HG03135 (cell line): ENCODE results near the gene TFG.
A peak's percentile ranks its signal among the peaks of the same experiment; 100 is the strongest.

Source experiments
- ATAC-seq: cut with Tn5 transposase; IDR thresholded peaks from one replicate; pipeline ENCODE4 v1.9.1; 2021; ENCODE audit warnings: mild to moderate bottlenecking, moderate library complexity; ENCODE audit not compliant: unreplicated experiment

The TFG gene

GRCh38 chr3:100703865-100704264 lies 5.4 kb upstream of the TFG start:
- ATAC-seq = no peak

GRCh38 chr3:100706365-100706764 lies 2.9 kb upstream of the TFG start:
- no peak for ATAC-seq

GRCh38 chr3:100708644-100708988 lies 678 bp upstream of the TFG start:
- ATAC-seq = no peak

- ATAC-seq = peak; percentile 8
Measured at GRCh38 chr3:100709842-100710260, 557 bp downstream of the TFG start.

- ATAC-seq = peak; percentile 38
Measured at GRCh38 chr3:100710261-100710968, 1.1 kb downstream of the TFG start.

- no peak for ATAC-seq
Measured at GRCh38 chr3:100715176-100715575, 5.9 kb downstream of the TFG start.

- no peak for ATAC-seq
Measured at GRCh38 chr3:100717063-100717462, 7.8 kb downstream of the TFG start.

GRCh38 chr3:100717637-100718487 lies 8.6 kb downstream of the TFG start:
- ATAC-seq = no peak

GRCh38 chr3:100719136-100719535 lies 9.8 kb downstream of the TFG start:
- no peak for ATAC-seq

- ATAC-seq = no peak
Measured at GRCh38 chr3:100720426-100720825, 11.1 kb downstream of the TFG start.

- ATAC-seq = no peak
Measured at GRCh38 chr3:100725935-100726513, 16.7 kb downstream of the TFG start.

- no peak for ATAC-seq
Measured at GRCh38 chr3:100726706-100727105, 17.4 kb downstream of the TFG start.

GRCh38 chr3:100730524-100730923 lies 21.2 kb downstream of the TFG start:
- ATAC-seq = peak; percentile 50

GRCh38 chr3:100732435-100732834 lies 23.1 kb downstream of the TFG start:
- no peak for ATAC-seq

- no peak for ATAC-seq
Measured at GRCh38 chr3:100737334-100737733, 28.0 kb downstream of the TFG start.

- no peak for ATAC-seq
Measured at GRCh38 chr3:100740207-100740606, 30.9 kb downstream of the TFG start.

- ATAC-seq = no peak
Measured at GRCh38 chr3:100743535-100743934, 34.2 kb downstream of the TFG start.

GRCh38 chr3:100744671-100745070 lies 35.4 kb downstream of the TFG start:
- ATAC-seq = no peak

- ATAC-seq = no peak
Measured at GRCh38 chr3:100745617-100746016, 36.3 kb downstream of the TFG start.

GRCh38 chr3:100746092-100746491 lies 36.8 kb downstream of the TFG start:
- ATAC-seq = no peak

GRCh38 chr3:100748220-100748619 lies 38.9 kb downstream of the TFG start:
- ATAC-seq = no peak

GRCh38 chr3:100748967-100749366 lies 39.7 kb downstream of the TFG start:
- ATAC-seq = no peak
